HEK293 (cell line): ENCODE results near the gene SSTR5.

ENCODE experiments used
- ATF2 ChIP-seq: fragments of 450-650 bp; formaldehyde crosslinking; IDR thresholded peaks from 2 replicates; pipeline ENCODE4 v1.5.1; 2016; ENCODE audit warnings: missing biosample characterization, missing genetic modification characterization, low read depth
- CTCF ChIP-seq: fragments of 450-650 bp; formaldehyde crosslinking; IDR thresholded peaks from 2 replicates; pipeline ENCODE4 v1.5.1; 2016; ENCODE audit warnings: missing biosample characterization, missing genetic modification characterization
- KLF17 ChIP-seq: fragments of 450-650 bp; formaldehyde crosslinking; IDR thresholded peaks from 2 replicates; pipeline ENCODE4 v1.5.1; 2016; ENCODE audit warnings: missing biosample characterization, missing genetic modification characterization
- PRDM1 ChIP-seq: fragments of 450-650 bp; formaldehyde crosslinking; IDR thresholded peaks from 2 replicates; pipeline ENCODE4; 2016; ENCODE audit warnings: missing biosample characterization, missing genetic modification characterization
- ZNF670 ChIP-seq: fragments of 450-650 bp; formaldehyde crosslinking; IDR thresholded peaks from 2 replicates; pipeline ENCODE4 v1.5.1; 2016; ENCODE audit warnings: missing biosample characterization, missing genetic modification characterization, low read depth
- ZNF777 ChIP-seq: fragments of 450-650 bp; formaldehyde crosslinking; IDR thresholded peaks from 2 replicates; pipeline ENCODE4 v1.5.1; 2017; ENCODE audit warnings: missing biosample characterization, missing genetic modification characterization, borderline replicate concordance
- ZNF843 ChIP-seq: fragments of 450-650 bp; formaldehyde crosslinking; IDR thresholded peaks from 2 replicates; pipeline ENCODE4 v1.5.1; 2016; ENCODE audit warnings: missing biosample characterization, missing genetic modification characterization
- ZSCAN18 ChIP-seq: fragments of 450-650 bp; formaldehyde crosslinking; IDR thresholded peaks from 2 replicates; pipeline ENCODE4 v1.5.1; 2016; ENCODE audit warnings: missing biosample characterization, missing genetic modification characterization

- no peak for TF ChIP-seq ATF2 (tag by site-specific recombination)
- TF ChIP-seq CTCF (tag by site-specific recombination): no peak
- no peak for TF ChIP-seq ZNF777 (tag by site-specific recombination)
- TF ChIP-seq ZNF670 (tag by site-specific recombination): no peak
- no peak for TF ChIP-seq ZSCAN18 (tag by site-specific recombination)
- TF ChIP-seq ZNF843 (tag by site-specific recombination): no peak
- TF ChIP-seq PRDM1 (tag by site-specific recombination): no peak
- TF ChIP-seq KLF17 (tag by site-specific recombination): no peak
Observed at GRCh38 chr16:1074379-1074649, 1.8 kb downstream of the SSTR5 start.
